Muscle of leg (tissue), 11 donors: ENCODE results near the gene REPS1. TPM values are rescaled to one million over a fixed set of nuclear protein-coding genes. Genes with fewer than 3 reads are reported as not detected.

ENCODE experiments used
- DNase-seq: peaks from one replicate; pipeline ENCODE4 v3.0.0; 2013
- H3K27ac ChIP-seq: one replicate; pipeline ENCODE4 v1.5.1; 2013; ENCODE audit warnings: mild to moderate bottlenecking, low read length, control low read depth
- H3K27me3 ChIP-seq: one replicate; pipeline ENCODE4 v1.6.1; 2013; ENCODE audit warnings: low read length; ENCODE audit not compliant: control insufficient read depth, insufficient read depth
- H3K36me3 ChIP-seq: one replicate; pipeline ENCODE4 v1.6.1; 2013; ENCODE audit warnings: low read length; ENCODE audit not compliant: control insufficient read depth, insufficient read depth
- H3K4me1 ChIP-seq: one replicate; pipeline ENCODE4 v1.6.1; 2013; ENCODE audit warnings: low read length; ENCODE audit not compliant: control insufficient read depth, insufficient read depth
- H3K4me3 ChIP-seq: one replicate; pipeline ENCODE4 v1.5.1; 2013; ENCODE audit warnings: low read length, control low read depth
- H3K9me3 ChIP-seq: replicated peaks from 2 replicates; pipeline ENCODE4 v1.6.1; 2013; ENCODE audit warnings: low read depth, low read length; ENCODE audit not compliant: control insufficient read depth
- WGBS: methylation state at CpG from one replicate; pipeline ENCODE4 v1.1.5; 2013; ENCODE audit warnings: missing lambda C conversion rate; ENCODE audit not compliant: insufficient coverage; 5-methylcytosine and 5-hydroxymethylcytosine counted together
- polyA plus RNA-seq, 8 donors: library from polyadenylated mRNA; unstranded; fragments of 120-200 nt; gene quantifications; one replicate each; pipeline versions ENCODE4 v1.2.1 to v1.2.3, GENCODE V29; 2013; ENCODE audit warnings: inconsistent platforms in 1 of 8, low replicate concordance in 1 of 8; ENCODE audit not compliant: insufficient read length in 8 of 8, insufficient read depth in 1 of 8
- total RNA-seq: library from RNA; stranded (reverse); fragments of 120-200 nt; gene quantifications from one replicate; pipeline ENCODE4 v1.2.4, GENCODE V29; 2013

Gene REPS1
- total and polyA plus RNA-seq, 9 donors, result 28.2 to 49.9 (median 40.9) TPM

- DNase-seq, result no peak
- no peak overlapping the region for H3K27ac ChIP-seq
- WGBS, result 100% methylated on average over 1 of the region's 1 CpG
- H3K4me3 ChIP-seq, result no peak overlapping the region
- H3K36me3 ChIP-seq, result peaks cover 42% of the 10 kb centered on the region
- H3K9me3 ChIP-seq, result no peaks in the 10 kb centered on the region
- H3K27me3 ChIP-seq, result no peaks in the 10 kb centered on the region
- H3K4me1 ChIP-seq, result no peaks in the 10 kb centered on the region
Measured at GRCh38 chr6:138909975-138910374, 78.1 kb downstream of the REPS1 start.

DNA sequence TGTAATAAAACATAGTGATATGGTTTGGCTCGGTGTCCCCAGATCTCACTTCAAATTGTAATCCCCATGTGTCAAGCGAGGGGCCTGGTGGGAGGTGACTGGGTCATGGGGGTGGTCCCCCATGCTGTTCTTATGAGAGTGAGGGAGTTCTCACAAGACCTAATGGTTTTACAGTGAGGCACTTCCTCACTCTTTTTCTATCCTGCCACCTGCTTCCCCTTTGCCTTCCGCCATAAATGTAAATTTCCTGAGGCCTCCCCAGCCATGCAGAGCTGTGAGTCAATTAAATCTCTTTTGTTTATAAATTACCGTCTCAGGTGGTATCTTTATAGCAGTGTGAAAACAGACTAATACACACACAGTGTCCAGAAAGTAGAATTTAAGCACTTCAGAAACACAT lies 78.5 kb downstream of the REPS1 start:
- H3K27ac ChIP-seq, result no peak overlapping the region

DNA sequence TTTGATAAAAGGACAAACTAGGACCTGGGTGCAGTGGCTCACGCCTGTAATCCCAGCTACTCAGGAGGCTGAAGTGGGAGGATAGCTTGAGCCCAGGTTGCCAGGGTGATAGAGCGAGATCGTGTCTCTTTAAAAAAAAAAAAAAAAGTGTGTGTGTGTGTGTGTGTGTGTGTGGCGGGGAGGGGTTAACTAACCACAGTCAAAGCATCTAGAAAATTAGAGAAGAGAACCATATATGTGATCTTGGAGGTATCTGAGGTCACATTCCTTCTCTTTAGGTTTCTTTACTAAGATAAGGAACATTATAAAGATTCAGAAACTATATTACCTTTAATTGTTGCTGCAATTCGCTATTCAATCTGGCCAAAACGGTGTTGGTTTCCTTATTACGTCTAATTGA lies 80.9 kb downstream of the REPS1 start:
- Histone ChIP-seq H3K4me1 (no peaks in the 10 kb centered on the region), H3K27ac (no peak overlapping the region), H3K36me3 (peaks cover 26% of the 10 kb centered on the region), H3K9me3 (no peaks in the 10 kb centered on the region), H3K4me3 (no peak overlapping the region), H3K27me3 (no peaks in the 10 kb centered on the region)
- no peak for DNase-seq
- no CpG with 5 or more reads among the region's 7 CpGs for WGBS

More for the DNA sequence above, 78.5 kb downstream of the REPS1 start:
- no peaks in the 10 kb centered on the region for H3K4me1 ChIP-seq
- WGBS, result no CpG with 5 or more reads among the region's 4 CpGs
- H3K9me3 ChIP-seq, result no peaks in the 10 kb centered on the region
- peaks cover 39% of the 10 kb centered on the region for H3K36me3 ChIP-seq
- no peak for DNase-seq
- H3K4me3 ChIP-seq, result no peak overlapping the region
- H3K27me3 ChIP-seq, result no peaks in the 10 kb centered on the region

GRCh38 chr6:138897031-138897430 lies 91.0 kb downstream of the REPS1 start:
- Histone ChIP-seq H3K27me3 (no peaks in the 10 kb centered on the region), H3K9me3 (no peaks in the 10 kb centered on the region), H3K4me3 (no peak overlapping the region), H3K4me1 (no peaks in the 10 kb centered on the region), H3K27ac (no peak overlapping the region), H3K36me3 (peaks cover 8% of the 10 kb centered on the region)
- DNase-seq, result peak; percentile 15

DNA sequence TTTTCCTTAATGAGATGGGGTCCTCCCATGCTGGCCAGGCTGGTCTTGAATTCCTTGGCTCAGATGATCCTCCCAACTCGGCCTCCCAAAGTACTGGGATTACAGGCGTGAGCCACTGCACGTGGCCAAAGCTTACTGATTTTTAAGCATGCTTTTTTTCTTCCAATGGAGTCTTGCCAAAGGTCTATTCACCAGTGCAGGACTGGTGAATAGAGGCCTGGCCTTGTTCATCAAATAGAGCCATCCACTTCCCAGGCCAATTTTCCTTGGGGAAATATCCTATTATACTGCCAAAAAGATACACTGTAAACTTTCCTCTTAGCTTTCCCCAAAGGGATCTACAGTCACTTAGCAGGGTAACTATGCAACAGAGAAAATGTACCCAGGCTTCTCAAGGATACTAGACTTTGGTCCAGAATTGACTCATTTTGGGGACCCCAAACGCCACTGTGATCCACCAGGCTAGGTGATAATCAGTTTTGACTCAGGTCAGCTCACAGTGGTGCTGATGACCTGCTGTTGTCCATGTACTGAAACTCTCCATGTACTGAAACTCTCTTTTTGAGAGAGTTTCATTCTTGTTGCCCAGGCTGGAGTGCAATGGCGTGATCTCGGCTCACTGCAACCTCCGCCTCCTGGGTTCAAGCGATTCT lies 91.8 kb downstream of the REPS1 start:
- WGBS, result 79% methylated on average over 3 of the region's 8 CpGs
- peaks cover 5% of the 10 kb centered on the region for H3K36me3 ChIP-seq
- H3K27ac ChIP-seq, result no peak overlapping the region
- H3K9me3 ChIP-seq, result no peaks in the 10 kb centered on the region
- H3K4me1 ChIP-seq, result no peaks in the 10 kb centered on the region
- peak; percentile 5 for DNase-seq
- no peak overlapping the region for H3K4me3 ChIP-seq
- H3K27me3 ChIP-seq, result no peaks in the 10 kb centered on the region

DNA sequence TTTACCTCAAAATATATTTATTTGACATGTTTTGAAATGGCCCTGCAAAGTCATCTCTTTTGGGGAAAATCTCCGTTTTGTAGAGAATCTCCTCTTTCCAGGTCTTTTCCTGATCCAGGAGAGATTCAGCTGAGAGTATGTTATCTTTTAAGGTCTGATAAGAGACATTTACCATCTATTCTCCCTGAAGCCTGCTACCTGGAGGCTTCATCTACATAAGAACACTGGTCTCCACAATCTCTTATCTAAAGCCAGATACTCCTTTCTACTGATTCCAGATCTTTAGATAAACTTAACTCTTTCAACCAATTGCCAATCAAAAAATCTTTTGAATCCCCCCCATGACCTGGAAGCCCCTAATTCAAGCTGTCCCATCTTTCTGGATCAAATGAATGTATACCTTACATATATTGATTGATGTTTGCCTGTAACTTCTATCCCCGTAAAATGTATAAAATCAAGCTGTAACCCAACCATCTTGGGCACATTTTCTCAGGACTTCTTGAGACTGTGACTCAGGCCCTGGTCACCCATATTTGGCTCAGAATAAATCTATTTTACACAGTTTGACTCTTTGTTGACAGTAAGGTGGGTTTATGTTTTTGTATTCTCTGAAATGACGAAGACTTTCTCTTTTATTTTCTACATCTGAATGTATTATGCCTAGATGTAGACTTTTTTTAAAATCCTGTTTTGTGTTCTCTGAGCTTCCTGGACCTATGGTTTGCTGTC lies 96.6 kb downstream of the REPS1 start:
- Histone ChIP-seq H3K9me3 (no peaks in the 10 kb centered on the region), H3K27me3 (no peaks in the 10 kb centered on the region), H3K4me3 (no peak overlapping the region), H3K4me1 (no peaks in the 10 kb centered on the region), H3K27ac (no peak overlapping the region), H3K36me3 (no peaks in the 10 kb centered on the region)
- no CpG with 5 or more reads among the region's 3 CpGs for WGBS
- DNase-seq, result no peak

DNA sequence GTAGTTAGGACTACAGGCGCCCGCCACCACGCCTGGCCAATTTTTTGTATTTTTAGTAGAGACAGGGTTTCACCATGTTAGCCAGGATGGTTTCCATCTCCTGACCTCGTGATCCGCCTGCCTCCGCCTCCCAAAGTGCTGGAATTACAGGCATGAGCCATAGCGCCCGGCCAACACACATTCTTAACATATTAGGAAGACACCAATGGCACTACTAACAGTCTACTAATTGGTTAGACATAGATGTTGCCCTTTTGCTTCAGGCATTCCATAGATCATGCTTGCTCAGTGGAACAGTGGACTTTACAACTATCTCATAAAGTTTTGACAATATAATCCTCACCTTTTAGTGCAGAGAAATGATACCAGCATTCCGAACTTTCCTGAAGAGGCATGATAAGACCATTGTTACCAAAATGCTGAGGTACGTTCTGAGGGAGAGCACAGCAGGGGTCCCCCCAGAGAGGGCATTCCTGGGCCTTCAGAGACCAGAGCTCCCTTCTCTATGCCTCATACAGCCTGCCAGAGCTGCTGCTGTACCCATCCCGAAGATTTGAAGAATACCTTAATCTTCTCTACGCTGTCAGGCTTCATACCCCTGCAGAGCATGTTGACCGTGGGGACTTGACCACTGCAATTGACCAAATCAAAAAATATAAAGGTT lies 102.8 kb downstream of the REPS1 start:
- no peaks in the 10 kb centered on the region for H3K4me1 ChIP-seq
- no peaks in the 10 kb centered on the region for H3K9me3 ChIP-seq
- H3K4me3 ChIP-seq, result no peak overlapping the region
- no peak overlapping the region for H3K27ac ChIP-seq
- no peaks in the 10 kb centered on the region for H3K36me3 ChIP-seq
- DNase-seq, result no peak
- 77% methylated on average over 7 of the region's 13 CpGs for WGBS
- H3K27me3 ChIP-seq, result no peaks in the 10 kb centered on the region

DNA sequence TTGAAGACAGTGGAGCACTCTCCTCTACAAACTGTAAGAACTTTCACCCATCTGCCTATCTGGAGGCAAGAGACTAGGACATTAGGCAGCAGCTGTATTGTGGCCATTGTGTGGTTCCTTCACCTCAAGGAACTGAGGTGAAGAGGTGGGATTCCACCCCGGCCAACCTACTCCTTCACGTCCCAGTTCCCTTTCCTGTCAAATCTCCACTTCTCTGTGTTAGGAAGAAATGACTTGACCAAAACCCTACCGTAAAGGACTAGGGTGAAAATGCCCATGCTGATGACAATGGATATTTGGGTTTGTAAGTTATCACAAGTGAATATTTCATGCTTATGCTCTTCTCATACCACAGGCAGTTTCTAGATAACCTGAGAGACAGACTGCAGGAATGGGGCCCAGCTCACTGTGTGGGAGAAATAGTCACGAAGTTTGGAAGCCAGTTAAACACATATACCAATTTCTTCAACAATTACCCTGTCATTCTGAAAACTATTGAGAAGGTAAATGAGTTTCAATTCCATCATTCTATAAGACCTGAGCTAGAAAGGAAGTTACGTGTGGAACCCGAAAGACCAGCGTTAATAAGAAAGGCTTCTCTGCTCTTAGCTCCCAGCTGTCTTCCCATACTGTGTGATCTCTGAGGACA lies 105.6 kb downstream of the REPS1 start:
- H3K36me3 ChIP-seq, result no peaks in the 10 kb centered on the region
- no peaks in the 10 kb centered on the region for H3K27me3 ChIP-seq
- no peak overlapping the region for H3K27ac ChIP-seq
- H3K4me3 ChIP-seq, result no peak overlapping the region
- DNase-seq, result no peak
- no peaks in the 10 kb centered on the region for H3K4me1 ChIP-seq
- WGBS, result 92% methylated on average over 3 of the region's 7 CpGs
- no peaks in the 10 kb centered on the region for H3K9me3 ChIP-seq

DNA sequence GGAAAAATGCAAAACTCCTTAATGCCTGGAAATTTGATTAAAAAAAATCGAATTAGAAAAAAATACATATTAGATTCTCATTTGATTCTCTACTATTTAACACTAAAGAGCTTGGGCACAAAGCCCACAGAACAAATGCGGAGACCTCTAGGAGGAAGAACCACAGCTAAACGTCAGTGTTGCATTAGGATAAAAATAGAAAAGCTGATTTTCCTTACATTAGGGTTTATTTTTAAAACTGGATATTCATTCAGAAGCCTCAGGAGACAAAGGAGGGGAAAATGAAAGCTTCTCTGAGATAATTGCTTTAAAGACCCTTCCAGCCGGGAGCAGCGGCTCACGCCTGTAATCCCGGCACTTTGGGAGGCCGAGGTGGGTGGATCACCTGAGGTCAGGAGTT lies 114.9 kb downstream of the REPS1 start:
- 48% methylated on average over 5 of the region's 8 CpGs for WGBS
- peak; percentile 65 for DNase-seq
- no peak overlapping the region for H3K27ac ChIP-seq

DNA sequence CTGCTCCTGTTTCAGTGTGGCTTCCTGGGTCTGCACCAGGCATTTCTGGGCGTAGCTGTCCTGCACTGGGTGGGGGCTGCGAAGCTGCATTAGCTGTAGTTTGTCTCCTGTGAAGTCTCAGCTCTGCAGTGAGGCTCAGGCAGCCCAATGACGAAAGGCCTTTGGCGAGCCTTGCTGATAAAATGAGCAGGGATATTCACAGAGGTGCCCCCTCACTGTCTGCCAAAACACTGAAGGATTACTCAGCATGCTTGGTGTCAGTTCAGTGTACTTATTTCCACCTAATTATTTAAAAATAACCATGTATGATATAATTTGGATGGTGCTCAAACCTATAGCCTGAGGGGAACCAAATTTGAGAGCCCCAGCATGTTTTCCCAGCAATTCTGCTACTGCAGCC lies 118.7 kb downstream of the REPS1 start:
- H3K36me3 ChIP-seq, result no peaks in the 10 kb centered on the region
- no peak overlapping the region for H3K4me3 ChIP-seq
- H3K9me3 ChIP-seq, result no peaks in the 10 kb centered on the region
- H3K4me1 ChIP-seq, result peaks cover 10% of the 10 kb centered on the region
- H3K27ac ChIP-seq, result peak overlapping the region; percentile 62
- WGBS, result 35% methylated on average over 2 of the region's 4 CpGs
- no peaks in the 10 kb centered on the region for H3K27me3 ChIP-seq
- DNase-seq, result peak; percentile 59

More for the DNA sequence above, 114.9 kb downstream of the REPS1 start:
- H3K4me1 ChIP-seq, result peaks cover 10% of the 10 kb centered on the region
- no peaks in the 10 kb centered on the region for H3K36me3 ChIP-seq
- H3K27me3 ChIP-seq, result no peaks in the 10 kb centered on the region
- no peaks in the 10 kb centered on the region for H3K9me3 ChIP-seq
- H3K4me3 ChIP-seq, result no peak overlapping the region
